C4-2B (cell line): Measurements from ENCODE around the gene CES4A.
"Not testable (repeated sequence)": the region's sequence is repeated elsewhere in the genome, so short reads cannot be mapped to it uniquely, and the experiment has no call there.

Experiments
- ZFX ChIP-seq: fragments of 450-650 bp; IDR thresholded peaks from 2 replicates; pipeline ENCODE4 v1.6.1; 2017
- TF ChIP-seq, protein P1 (sequence below): fragments of 450-650 bp; conservative IDR thresholded peaks from 2 replicates; pipeline ENCODE4 v1.5.1; 2017; ENCODE audit warnings: mild to moderate bottlenecking

DNA sequence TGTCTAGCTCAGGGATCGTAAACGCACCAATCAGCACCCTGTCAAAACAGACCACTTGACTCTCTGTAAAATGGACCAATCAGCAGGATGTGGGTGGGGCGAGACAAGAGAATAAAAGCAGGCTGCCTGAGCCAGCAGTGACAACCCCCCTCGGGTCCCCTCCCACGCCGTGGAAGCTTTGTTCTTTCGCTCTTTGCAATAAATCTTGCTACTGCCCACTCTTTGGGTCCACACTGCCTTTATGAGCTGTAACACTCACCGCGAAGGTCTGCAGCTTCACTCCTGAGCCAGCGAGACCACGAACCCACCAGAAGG is 13.5 kb upstream of the CES4A start:
- TF ChIP-seq, protein P1, sequence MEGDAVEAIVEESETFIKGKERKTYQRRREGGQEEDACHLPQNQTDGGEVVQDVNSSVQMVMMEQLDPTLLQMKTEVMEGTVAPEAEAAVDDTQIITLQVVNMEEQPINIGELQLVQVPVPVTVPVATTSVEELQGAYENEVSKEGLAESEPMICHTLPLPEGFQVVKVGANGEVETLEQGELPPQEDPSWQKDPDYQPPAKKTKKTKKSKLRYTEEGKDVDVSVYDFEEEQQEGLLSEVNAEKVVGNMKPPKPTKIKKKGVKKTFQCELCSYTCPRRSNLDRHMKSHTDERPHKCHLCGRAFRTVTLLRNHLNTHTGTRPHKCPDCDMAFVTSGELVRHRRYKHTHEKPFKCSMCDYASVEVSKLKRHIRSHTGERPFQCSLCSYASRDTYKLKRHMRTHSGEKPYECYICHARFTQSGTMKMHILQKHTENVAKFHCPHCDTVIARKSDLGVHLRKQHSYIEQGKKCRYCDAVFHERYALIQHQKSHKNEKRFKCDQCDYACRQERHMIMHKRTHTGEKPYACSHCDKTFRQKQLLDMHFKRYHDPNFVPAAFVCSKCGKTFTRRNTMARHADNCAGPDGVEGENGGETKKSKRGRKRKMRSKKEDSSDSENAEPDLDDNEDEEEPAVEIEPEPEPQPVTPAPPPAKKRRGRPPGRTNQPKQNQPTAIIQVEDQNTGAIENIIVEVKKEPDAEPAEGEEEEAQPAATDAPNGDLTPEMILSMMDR, result not testable (repeated sequence)
- not testable (repeated sequence) for TF ChIP-seq ZFX
